ENCODE measurements around the gene HJURP.

HJURP gene

GRCh38 chr2:233829193-233830110, 24.9 kb downstream of the HJURP start:
- no peak for DNase-seq

GRCh38 chr2:233828546-233829192, 25.7 kb downstream of the HJURP start:
- no peak for DNase-seq

- DNase-seq, result no peak
These were observed 30.0 kb downstream of the HJURP start for GRCh38 chr2:233824373-233824772.

- no peak for DNase-seq
These were observed 30.6 kb downstream of the HJURP start for GRCh38 chr2:233823731-233824121.

GRCh38 chr2:233822781-233823730, 31.3 kb downstream of the HJURP start:
- no peak for DNase-seq

- DNase-seq, result no peak
These were observed 32.1 kb downstream of the HJURP start for GRCh38 chr2:233822101-233822771.

- DNase-seq, result no peak
These were observed 32.6 kb downstream of the HJURP start for GRCh38 chr2:233821709-233822100.

- no peak for DNase-seq
These were observed 33.1 kb downstream of the HJURP start for GRCh38 chr2:233821196-233821595.

- DNase-seq, result no peak
These were observed 33.6 kb downstream of the HJURP start for GRCh38 chr2:233820774-233821105.

GRCh38 chr2:233819884-233820773, 34.2 kb downstream of the HJURP start:
- no peak for DNase-seq

GRCh38 chr2:233818639-233819621, 35.4 kb downstream of the HJURP start:
- DNase-seq, result no peak

GRCh38 chr2:233817995-233818638, 36.2 kb downstream of the HJURP start:
- no peak for DNase-seq

GRCh38 chr2:233817361-233817911, 36.9 kb downstream of the HJURP start:
- no peak for DNase-seq

- DNase-seq, result no peak
These were observed 37.6 kb downstream of the HJURP start for GRCh38 chr2:233816771-233817170.

GRCh38 chr2:233816334-233816733, 38.0 kb downstream of the HJURP start:
- no peak for DNase-seq

GRCh38 chr2:233815861-233816260, 38.5 kb downstream of the HJURP start:
- DNase-seq, result no peak

- DNase-seq, result no peak
These were observed 40.1 kb downstream of the HJURP start for GRCh38 chr2:233814056-233814835.

- DNase-seq, result no peak
These were observed 40.9 kb downstream of the HJURP start for GRCh38 chr2:233813236-233814055.

Data from T1000 (cell line).